Keratinocyte (primary cell): ENCODE measurements around the gene DHRSX.
"Not testable (repeated sequence)": the region's sequence is repeated elsewhere in the genome, so short reads cannot be mapped to it uniquely, and the experiment has no call there.

Experiments
- CTCF ChIP-seq, 3 experiments: IDR thresholded peaks in 1 of 3; conservative IDR thresholded peaks in 1 of 3; optimal IDR thresholded peaks in 1 of 3; 2 replicates in 2 of 3; 3 replicates in 1 of 3; pipeline versions ENCODE3 to v1.5.1; 2011; ENCODE audit warnings: low read length in 3 of 3, mild to moderate bottlenecking in 3 of 3, moderate library complexity in 2 of 3, control low read depth in 1 of 3, inconsistent platforms in 1 of 3; ENCODE audit not compliant: insufficient read depth in 2 of 3; ENCODE audit errors: extremely low read depth in 1 of 3
- EZH2 ChIP-seq: IDR thresholded peaks from one replicate; pipeline ENCODE4 v1.6.1; 2012; ENCODE audit warnings: inconsistent platforms, mild to moderate bottlenecking, low read length, moderate library complexity

GRCh38 chrX:2382433-2383048, 118.2 kb downstream of the DHRSX start:
- TF ChIP-seq CTCF (optimal IDR thresholded peaks at IDR 0.05 in 1 of 3, IDR thresholded peaks at IDR 0.05 in 1 of 3, conservative IDR thresholded peaks at IDR 0.05 in 1 of 3; ENCODE audit: extremely low read depth in 1 of 3, insufficient read depth in 2 of 3, low read length in 3 of 3); EZH2: not testable (repeated sequence)
